Measurements from ENCODE around the gene FAM8A1. TPM values are rescaled to one million over a fixed set of nuclear protein-coding genes. Genes with fewer than 3 reads are reported as not detected.
A peak's percentile ranks its signal among the peaks of the same experiment; 100 is the strongest.

FAM8A1 gene
- total and polyA plus RNA-seq, 10 donors: 3.0 to 31.5 (median 17.3) TPM

DNA sequence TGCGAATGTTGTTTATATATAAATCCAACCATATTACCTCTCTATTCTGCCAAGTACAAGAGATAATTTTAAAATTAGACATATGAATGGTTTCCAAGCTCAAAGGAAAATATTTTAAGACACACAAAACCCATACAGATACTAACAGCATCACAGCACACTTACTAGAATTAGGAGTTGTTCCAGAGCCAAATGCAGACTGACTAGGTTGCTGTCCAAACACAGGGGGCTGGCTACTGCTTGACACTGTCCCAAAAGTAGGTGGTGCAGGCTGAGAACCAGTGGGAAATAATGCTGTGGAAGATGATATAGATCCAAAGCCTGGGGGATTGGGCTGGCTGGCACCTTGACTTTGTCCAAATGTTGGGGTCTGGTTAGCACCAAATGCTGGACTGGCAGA lies 24.3 kb downstream of the FAM8A1 start:
- peaks cover 2 to 99% (median 56%) of the 10 kb centered on the region in 6 donors for H3K36me3 ChIP-seq
- DNase-seq: no peak
- no peak overlapping the region for H3K27ac ChIP-seq
- WGBS, 5 donors: 88 to 100% (median 94%) methylated on average over 1 of the region's 1 CpG
- H3K4me1 ChIP-seq: peaks cover 0 to 19% (median 0%) of the 10 kb centered on the region in 6 donors
- H3K4me3 ChIP-seq: no peak overlapping the region
- no peaks in the 10 kb centered on the region for H3K27me3 ChIP-seq (replicated peaks in 1 of 7)
- intact Hi-C loops (cut with DNase I; ENCODE audit: low total_unique reads): no loop called here
- TF ChIP-seq POLR2AphosphoS5 (IDR thresholded peaks at IDR 0.05): no peak
- TF ChIP-seq, protein P1, sequence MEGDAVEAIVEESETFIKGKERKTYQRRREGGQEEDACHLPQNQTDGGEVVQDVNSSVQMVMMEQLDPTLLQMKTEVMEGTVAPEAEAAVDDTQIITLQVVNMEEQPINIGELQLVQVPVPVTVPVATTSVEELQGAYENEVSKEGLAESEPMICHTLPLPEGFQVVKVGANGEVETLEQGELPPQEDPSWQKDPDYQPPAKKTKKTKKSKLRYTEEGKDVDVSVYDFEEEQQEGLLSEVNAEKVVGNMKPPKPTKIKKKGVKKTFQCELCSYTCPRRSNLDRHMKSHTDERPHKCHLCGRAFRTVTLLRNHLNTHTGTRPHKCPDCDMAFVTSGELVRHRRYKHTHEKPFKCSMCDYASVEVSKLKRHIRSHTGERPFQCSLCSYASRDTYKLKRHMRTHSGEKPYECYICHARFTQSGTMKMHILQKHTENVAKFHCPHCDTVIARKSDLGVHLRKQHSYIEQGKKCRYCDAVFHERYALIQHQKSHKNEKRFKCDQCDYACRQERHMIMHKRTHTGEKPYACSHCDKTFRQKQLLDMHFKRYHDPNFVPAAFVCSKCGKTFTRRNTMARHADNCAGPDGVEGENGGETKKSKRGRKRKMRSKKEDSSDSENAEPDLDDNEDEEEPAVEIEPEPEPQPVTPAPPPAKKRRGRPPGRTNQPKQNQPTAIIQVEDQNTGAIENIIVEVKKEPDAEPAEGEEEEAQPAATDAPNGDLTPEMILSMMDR (IDR thresholded peaks at IDR 0.05 in 8 of 11, conservative IDR thresholded peaks at IDR 0.05 in 3 of 11): no peak
- TF ChIP-seq POLR2A (IDR thresholded peaks at IDR 0.05): no peak
- H3K9me3 ChIP-seq: no peaks in the 10 kb centered on the region

DNA sequence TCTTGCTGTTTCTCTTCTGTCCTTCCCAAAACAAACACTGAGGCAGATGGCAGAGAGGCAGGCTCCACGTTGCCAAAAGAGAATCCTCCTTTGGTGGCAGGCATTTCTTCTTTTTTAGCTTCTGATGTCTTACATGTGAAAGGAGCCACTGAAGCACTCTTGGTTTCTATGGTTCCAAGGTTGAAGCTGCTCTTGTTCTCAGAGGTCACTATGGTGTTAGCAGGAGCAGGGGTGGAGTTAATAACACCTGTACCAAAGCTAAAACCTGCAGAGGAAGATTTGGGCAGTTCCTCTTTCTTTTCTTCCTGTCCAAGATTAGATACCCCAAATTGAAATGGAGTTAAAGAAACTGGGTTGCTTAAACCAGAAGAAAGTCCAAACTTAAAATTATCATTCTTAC lies 28.8 kb downstream of the FAM8A1 start:
- 77 to 88% (median 86%) methylated on average over 1 of the region's 1 CpG for WGBS, 5 donors
- no peaks in the 10 kb centered on the region for H3K27me3 ChIP-seq (replicated peaks in 1 of 7)
- H3K4me1 ChIP-seq: peaks cover 0 to 42% (median 8%) of the 10 kb centered on the region in 6 donors
- no peak overlapping the region for H3K4me3 ChIP-seq
- H3K9me3 ChIP-seq: no peaks in the 10 kb centered on the region
- TF ChIP-seq POLR2A (IDR thresholded peaks at IDR 0.05): no peak
- TF ChIP-seq, protein P1 (IDR thresholded peaks at IDR 0.05 in 8 of 11, conservative IDR thresholded peaks at IDR 0.05 in 3 of 11): no peak
- TF ChIP-seq POLR2AphosphoS5 (IDR thresholded peaks at IDR 0.05): no peak
- peaks cover 2 to 100% (median 59%) of the 10 kb centered on the region in 6 donors for H3K36me3 ChIP-seq
- intact Hi-C loops (cut with DNase I; ENCODE audit: low total_unique reads): no loop called here
- no peak for DNase-seq
- H3K27ac ChIP-seq: no peak overlapping the region

DNA sequence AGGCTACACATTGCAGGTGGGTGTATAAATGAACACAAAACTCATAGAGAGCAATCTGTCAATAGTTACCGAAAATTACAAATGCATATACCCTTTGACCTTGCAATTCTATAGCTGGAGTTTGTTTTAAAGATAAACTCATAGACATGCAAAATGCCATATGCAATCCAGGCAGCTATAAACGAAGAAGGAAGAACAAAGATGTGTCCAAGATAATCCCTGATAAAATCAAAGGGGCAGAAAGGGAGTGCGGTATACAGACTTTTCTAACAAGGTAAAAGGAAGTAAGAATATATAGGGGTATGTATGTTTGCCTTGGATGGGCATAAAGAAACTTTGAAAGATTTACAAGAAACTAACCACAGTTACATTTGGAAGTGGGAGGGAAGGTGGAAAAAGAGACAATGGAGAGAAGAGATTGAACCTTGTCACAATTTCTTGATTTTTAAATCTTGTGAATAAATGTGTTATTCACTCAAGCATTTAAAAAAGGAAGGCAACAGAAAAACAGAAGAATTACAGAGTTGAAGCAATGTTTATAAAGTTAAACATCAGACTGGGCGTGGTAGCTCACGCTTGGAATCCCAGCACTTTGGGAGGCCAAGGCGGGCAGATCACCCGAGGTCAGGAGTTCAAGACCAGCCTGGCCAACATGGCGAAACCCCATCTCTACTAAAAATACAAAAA lies 29.9 kb downstream of the FAM8A1 start:
- intact Hi-C loops (cut with DNase I; ENCODE audit: low total_unique reads): no loop called here
- Histone ChIP-seq H3K9me3 (no peaks in the 10 kb centered on the region), H3K36me3 (peaks cover 2 to 100% (median 51%) of the 10 kb centered on the region in 6 donors), H3K4me1 (peaks cover 0 to 47% (median 8%) of the 10 kb centered on the region in 6 donors), H3K27ac (peak overlapping the region in 1 of 8 donors; percentile 37), H3K4me3 (no peak overlapping the region), H3K27me3 (replicated peaks in 1 of 7) (no peaks in the 10 kb centered on the region)
- 83 to 94% (median 91%) methylated on average over 8 of the region's 8 CpGs for WGBS, 5 donors
- DNase-seq: no peak
- no peak for TF ChIP-seq POLR2A (IDR thresholded peaks at IDR 0.05)
- TF ChIP-seq POLR2AphosphoS5 (IDR thresholded peaks at IDR 0.05): no peak
- TF ChIP-seq, protein P1 (IDR thresholded peaks at IDR 0.05 in 8 of 11, conservative IDR thresholded peaks at IDR 0.05 in 3 of 11): no peak

DNA sequence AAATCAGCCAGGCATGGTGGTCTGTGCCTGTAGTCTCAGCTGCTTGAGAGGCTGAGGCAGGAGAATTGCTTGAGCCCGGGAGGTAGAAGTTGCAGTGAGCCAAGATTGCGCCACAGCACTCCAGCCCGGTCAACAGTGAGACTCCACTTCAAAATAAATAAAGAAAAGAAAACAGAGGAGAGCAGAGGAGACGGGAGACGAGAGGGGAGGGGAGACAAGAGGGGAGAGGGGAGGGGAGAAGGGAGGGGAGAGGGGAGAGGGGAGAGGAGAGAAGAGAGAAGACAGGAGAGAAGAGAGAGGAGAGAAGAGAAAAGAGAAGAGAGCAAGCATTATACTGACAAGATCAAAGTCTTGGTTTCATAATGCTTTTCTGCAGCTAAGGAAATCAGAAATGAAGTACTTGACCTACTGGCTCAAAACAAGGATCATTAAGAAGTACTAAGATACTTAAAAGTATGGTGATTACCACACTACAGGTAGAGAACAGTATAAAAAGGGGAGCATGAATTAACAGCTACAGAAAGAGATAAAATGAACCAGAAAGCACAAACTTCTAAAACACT lies 30.5 kb downstream of the FAM8A1 start:
- intact Hi-C loops (cut with DNase I; ENCODE audit: low total_unique reads): no loop called here
- peaks cover 2 to 100% (median 49%) of the 10 kb centered on the region in 6 donors for H3K36me3 ChIP-seq
- H3K4me3 ChIP-seq: no peak overlapping the region
- H3K4me1 ChIP-seq: peaks cover 0 to 47% (median 8%) of the 10 kb centered on the region in 6 donors
- H3K27me3 ChIP-seq (replicated peaks in 1 of 7): no peaks in the 10 kb centered on the region
- peak overlapping the region in 1 of 8 donors; percentile 37 for H3K27ac ChIP-seq
- DNase-seq: no peak
- WGBS, 5 donors: 66 to 87% (median 70%) methylated on average over 3 to 5 of the region's 5 CpGs
- TF ChIP-seq POLR2A (IDR thresholded peaks at IDR 0.05) (no peak), POLR2AphosphoS5 (IDR thresholded peaks at IDR 0.05) (no peak)
- TF ChIP-seq, protein P1 (IDR thresholded peaks at IDR 0.05 in 8 of 11, conservative IDR thresholded peaks at IDR 0.05 in 3 of 11): no peak
- H3K9me3 ChIP-seq: no peaks in the 10 kb centered on the region
